Right forelimb (tissue), 1 donor: ENCODE measurements around the gene AXIN1.
"Not testable (repeated sequence)": the region's sequence is repeated elsewhere in the genome, so short reads cannot be mapped to it uniquely, and the experiment has no call there.

ENCODE experiments used
- DNase-seq: peaks from one replicate; pipeline ENCODE4 v3.0.0-alpha.2; 2018

The AXIN1 gene

GRCh38 chr16:381789-382717 is 29.5 kb upstream of the AXIN1 start, which contains the start of gene PGAP6:
Gene PGAP6 (minus strand): TSS chr16:381978. CDS start chr16:381821, 157 bp downstream.
- DNase-seq = peak; percentile 78

- peak; percentile 66 for DNase-seq
These were observed 28.7 kb upstream of the AXIN1 start for GRCh38 chr16:381012-381788.

GRCh38 chr16:380762-381011 is 28.2 kb upstream of the AXIN1 start:
- no peak for DNase-seq

GRCh38 chr16:379961-380761 is 27.6 kb upstream of the AXIN1 start:
- DNase-seq = no peak

- DNase-seq = no peak
These were observed 26.8 kb upstream of the AXIN1 start for GRCh38 chr16:379183-379960.

GRCh38 chr16:378821-379182 is 26.3 kb upstream of the AXIN1 start:
- no peak for DNase-seq

GRCh38 chr16:378113-378820 is 25.7 kb upstream of the AXIN1 start:
- not testable (repeated sequence) for DNase-seq

GRCh38 chr16:377419-377951 is 25.0 kb upstream of the AXIN1 start:
- DNase-seq = no peak

GRCh38 chr16:376817-377418 is 24.4 kb upstream of the AXIN1 start:
- no peak for DNase-seq

- DNase-seq = no peak
These were observed 23.6 kb upstream of the AXIN1 start for GRCh38 chr16:375927-376816.

GRCh38 chr16:375212-375611 is 22.7 kb upstream of the AXIN1 start:
- DNase-seq = no peak

GRCh38 chr16:374616-374926 is 22.0 kb upstream of the AXIN1 start:
- no peak for DNase-seq

- DNase-seq = no peak
These were observed 21.5 kb upstream of the AXIN1 start for GRCh38 chr16:373848-374615.

GRCh38 chr16:373020-373598 is 20.6 kb upstream of the AXIN1 start:
- no peak for DNase-seq

- DNase-seq = no peak
These were observed 19.9 kb upstream of the AXIN1 start for GRCh38 chr16:372302-372983.

- no peak for DNase-seq
These were observed 19.2 kb upstream of the AXIN1 start for GRCh38 chr16:371515-372301.

GRCh38 chr16:370979-371514 is 18.5 kb upstream of the AXIN1 start:
- DNase-seq = no peak
